NCI-H345 (cell line): ENCODE data around the gene PACSIN2.
"Not testable (repeated sequence)": the region's sequence is repeated elsewhere in the genome, so short reads cannot be mapped to it uniquely, and the experiment has no call there.

ENCODE experiments used
- DNase-seq: peaks from one replicate; lab custom pipeline; 2025; lab: John Stamatoyannopoulos, UW

Gene PACSIN2

GRCh38 chr22:42945736-42946135 lies 69.2 kb downstream of the PACSIN2 start:
- no peak for DNase-seq

DNA sequence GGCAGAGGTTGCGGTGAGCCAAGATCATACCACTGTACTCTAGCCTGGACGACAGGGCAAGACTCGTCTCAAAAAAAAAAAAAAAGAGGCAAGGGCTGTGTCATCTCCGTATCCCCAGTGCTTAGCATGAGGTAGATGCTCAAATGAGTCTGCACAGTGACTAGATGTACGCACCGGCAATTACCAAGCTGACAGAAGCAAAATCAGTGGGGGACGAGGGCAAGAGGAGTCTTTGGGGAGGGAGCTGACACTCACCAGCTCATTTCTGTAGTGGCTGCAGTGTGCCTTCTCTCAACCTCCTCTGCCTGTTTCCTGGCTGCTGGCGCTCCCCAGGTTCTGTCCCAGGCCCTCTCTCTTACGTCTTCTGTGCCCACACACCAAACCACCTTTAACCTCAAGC lies 69.9 kb downstream of the PACSIN2 start:
- no peak for DNase-seq

DNA sequence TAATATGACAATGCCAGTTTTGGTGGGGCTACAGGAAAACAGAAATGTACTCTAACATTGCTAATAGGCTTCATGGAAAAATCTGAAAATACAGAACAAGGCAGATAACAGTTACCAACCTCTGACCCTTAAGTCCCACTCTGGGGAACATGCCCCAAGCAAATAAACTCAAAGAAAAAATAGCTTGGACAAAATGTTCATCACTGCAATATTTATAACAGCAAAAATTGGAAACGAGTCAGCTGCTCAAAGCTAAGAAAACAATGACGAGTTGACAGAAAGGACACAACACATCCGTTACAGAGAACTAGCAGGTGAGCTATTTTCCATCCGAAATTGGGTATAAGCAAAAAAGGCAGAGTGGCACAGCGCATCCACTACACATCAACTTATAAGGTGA lies 70.5 kb downstream of the PACSIN2 start:
- DNase-seq, result no peak

- no peak for DNase-seq
These were observed 71.0 kb downstream of the PACSIN2 start for GRCh38 chr22:42943981-42944380.

DNA sequence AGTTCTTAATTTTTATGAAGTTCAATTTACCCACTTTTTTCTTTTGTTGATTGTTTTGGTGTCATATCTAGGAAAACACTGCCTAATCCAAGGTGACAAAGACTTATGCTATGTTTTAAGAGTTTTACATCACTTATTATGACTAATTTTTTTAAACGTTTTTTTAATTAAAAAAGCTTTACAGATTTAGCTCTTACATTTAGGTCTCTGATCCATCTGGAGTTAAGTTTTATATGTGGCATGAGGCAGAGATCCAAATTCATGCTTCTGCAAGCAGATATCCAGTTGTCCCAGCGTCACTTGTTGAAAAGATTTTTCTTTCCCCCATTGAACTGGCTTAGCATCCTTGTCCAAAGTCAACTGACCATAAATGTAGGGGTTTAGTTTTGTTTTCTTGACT lies 72.6 kb downstream of the PACSIN2 start:
- no peak for DNase-seq

- DNase-seq, result no peak
These were observed 74.9 kb downstream of the PACSIN2 start for GRCh38 chr22:42939941-42940653.

- DNase-seq, result no peak
These were observed 75.5 kb downstream of the PACSIN2 start for GRCh38 chr22:42939451-42939881.

GRCh38 chr22:42938976-42939375 lies 76.0 kb downstream of the PACSIN2 start:
- no peak for DNase-seq

DNA sequence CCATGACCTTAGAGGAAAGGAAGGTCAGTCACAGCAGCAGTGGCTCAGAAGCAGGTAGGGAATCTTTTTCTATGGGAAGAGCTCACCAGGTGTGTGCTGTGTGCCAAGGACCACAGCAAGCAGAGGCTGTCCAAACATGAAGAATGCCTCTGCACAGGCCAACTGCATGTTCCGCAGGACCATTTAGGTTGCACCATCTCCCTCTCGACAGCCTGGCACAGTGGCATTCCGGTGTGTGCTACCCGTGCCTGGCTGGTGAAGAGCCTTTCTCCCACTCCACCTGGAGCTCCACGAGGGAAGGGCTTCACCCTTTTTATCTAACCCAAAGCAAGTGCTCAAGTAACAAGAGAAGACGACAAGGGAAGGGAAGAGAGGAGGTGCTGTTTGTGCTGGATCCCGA lies 76.5 kb downstream of the PACSIN2 start:
- no peak for DNase-seq

DNA sequence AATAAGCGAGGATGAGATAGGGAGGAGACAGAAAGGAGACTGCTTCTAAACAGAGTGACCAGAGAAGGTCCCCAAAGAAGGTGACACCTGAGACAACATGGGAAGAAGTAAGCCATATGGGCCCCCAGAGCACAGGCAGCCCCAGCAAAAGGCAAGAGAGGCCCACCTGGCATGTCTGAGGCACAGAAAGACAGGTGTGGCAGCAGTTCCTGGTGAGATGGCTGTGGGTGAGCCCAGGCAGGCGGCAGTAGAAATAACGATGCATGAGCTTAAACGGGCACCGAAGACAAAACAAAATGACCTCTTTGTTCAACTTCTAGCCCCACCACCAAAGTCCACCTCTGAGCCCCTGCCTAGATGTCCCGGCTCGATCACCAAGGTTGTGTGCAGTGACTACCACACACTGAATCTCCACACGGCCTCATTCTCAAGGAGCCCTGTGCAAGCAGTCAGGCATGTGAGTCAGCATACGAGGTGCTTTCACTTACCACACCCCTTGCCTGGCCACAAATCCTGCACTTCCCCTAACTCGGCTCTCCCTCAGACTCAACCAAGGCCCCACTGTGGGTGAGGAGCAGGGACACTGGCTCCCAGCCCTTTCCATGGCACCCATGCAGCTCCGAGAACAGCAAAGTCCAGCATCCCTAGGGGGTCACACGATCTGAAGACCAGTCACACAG lies 77.6 kb downstream of the PACSIN2 start:
- no peak for DNase-seq

DNA sequence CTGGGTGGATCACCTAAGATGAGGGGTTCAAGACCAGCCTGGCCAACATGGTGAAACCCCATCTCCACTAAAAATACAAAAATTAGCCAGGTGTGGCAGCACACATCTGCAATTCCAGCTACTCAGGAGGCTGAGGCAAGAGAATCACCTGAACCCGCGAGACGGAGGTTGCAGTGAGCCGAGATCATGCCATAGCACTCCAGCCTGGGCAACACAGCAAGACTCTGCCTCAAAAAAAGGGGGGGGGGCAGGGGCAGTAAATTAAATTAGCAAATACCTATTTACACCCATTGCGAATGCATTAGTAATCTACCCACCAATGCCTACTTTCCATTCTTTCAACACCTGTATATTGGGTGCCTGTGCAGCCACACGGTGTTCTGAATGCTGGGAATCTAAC lies 78.3 kb downstream of the PACSIN2 start:
- not testable (repeated sequence) for DNase-seq

DNA sequence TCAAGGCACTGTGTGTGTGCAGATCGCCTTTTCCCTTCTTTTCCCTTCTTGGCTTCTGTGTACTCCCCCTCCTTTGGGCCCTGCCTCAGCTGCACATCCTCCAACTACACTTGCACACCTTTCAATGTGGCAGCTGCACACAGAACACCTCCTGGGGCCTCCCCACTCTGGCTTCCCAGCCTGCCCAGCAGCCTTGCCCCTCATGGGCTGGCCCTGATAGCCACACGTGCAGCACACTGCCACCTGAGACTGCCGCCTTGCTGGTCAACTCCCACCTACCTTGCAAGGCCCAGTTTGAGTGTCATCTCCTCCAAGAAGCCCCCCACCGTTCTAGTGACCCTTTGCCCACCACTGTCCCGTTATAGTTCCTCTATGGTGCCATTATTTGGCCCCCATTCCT lies 80.6 kb downstream of the PACSIN2 start:
- DNase-seq, result no peak

DNA sequence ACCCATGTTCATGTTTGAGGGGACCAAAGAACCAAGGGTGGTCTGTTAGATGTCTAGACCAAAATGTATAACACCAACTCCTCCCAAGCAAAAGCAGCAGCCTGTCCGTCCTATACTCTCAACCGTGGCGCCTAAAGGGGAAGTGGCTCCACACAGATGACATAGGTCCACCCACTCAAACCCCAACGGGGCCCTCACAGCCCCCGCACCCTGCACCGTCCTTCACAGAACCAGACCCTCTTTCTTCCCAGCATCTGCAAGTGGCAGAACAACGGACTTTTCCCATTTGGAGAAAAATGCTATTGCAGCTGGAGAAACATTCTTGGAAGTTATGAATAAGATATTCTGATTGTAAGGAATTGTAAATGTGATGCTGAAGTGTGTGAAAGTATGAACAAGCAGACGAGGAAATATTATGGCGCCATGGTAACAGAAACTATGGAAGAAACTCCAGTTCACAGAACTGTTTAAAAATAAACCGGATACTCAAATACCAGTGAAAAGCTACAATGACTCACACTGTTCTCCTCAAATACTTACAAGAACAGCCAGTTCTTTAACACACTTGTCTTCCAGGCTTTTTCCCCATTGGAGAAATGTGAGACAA lies 81.4 kb downstream of the PACSIN2 start:
- no peak for DNase-seq

DNA sequence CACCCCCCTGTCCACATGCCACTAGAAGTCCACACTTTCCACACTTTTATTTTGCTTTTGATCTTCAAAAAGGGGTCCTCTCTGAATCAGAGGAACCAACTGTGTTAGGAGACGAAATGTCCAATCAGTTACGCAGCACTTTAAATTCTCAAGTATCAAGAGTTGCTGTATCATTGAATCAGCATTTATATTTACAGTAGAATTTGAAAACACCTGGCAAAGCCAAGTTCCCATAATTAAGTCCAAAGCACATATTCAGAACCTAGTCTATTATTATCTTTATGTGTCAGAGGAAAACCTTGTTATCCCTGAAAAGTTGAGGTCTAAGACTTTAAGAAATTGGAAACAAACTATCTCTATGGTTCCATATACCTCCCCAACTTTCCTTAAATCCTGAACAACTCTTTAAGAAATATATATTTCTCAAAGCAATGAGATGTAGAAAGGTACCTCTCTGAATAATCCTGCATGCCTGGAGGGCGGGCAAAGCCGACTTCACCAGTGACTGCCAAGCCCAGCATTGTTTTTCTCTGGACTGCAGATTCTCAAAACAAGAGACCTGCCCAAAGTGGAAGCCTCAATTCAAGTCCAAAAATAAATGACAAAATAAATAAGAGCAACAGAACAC lies 82.0 kb downstream of the PACSIN2 start:
- no peak for DNase-seq

GRCh38 chr22:42932197-42932519 lies 82.8 kb downstream of the PACSIN2 start:
- no peak for DNase-seq

DNA sequence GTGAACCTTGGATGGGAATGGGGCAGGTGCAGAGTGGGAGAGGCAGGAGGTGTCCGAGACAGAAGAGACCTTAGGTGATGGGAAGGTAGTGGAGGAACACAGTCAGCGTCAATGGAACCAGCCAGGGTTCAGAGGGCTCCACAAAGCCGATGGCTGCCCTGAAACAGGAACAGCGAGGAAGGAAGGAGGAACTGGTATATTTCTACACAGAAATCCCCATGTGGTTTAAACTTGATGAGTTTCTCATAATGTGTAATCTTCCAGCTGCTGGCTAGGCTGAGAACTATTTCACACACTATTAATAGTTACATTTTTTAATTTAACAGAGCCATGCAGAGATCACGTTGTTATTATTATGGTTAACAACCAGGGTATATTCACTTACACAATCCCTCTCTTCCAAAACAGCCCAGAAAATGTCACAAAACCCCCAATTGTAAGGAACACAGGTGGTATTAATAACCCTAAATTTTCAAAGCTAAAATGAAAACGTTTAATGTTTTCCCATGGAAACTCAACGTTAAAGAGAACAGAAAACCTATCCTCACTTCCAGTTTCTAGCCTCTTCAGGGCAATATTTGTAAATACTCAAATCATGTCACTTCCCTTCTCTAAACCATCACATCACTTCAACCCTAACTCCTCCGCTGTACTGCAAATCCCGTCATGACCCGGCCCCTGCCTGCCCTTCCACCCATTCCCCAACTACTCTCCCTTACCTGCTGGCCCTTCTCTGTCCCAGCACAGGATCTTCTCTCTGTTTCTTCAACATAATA lies 83.3 kb downstream of the PACSIN2 start:
- no peak for DNase-seq

- DNase-seq, result no peak
These were observed 84.0 kb downstream of the PACSIN2 start for GRCh38 chr22:42930810-42931420.

- no peak for DNase-seq
These were observed 85.2 kb downstream of the PACSIN2 start for GRCh38 chr22:42929838-42930155.

DNA sequence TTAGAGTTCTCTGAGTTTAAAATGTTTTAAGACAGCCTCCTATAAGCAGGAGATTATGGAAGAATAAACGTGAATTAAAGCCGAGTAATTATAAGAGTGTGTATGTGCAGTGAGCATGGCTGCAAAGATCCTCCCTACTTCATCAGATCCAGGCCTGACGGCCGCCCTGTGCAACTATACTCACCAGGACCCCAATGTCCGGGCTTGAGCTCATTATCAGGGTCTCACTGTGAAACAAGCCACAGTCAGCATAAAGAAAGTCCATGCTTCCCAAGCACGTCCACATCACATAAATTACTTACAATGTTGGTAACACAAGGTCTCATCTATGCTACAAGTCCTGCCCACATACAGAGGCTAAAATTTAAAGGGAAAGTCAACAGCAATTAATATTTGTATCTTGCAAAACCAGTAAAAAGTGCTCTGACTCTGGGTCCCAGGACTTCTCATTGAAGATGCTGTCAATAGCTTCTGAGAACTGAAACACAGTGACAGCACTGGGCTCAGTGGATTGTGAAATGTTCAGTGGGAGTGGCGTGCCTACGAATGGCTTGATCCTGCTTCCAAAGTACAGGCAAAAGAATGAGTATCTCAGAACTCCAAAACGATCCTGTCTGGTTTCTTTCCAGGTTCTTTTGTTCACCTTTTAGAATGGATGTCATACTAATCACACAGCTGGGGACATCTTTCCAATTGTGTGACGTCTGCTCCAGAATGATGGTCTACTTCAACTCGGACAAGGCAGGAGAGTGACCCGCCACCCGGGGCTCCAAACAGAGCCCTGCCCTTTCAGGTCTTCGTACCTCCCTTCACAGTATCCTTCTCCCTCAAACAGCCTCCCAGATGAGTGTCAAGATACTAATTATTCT lies 85.7 kb downstream of the PACSIN2 start:
- DNase-seq, result no peak

DNA sequence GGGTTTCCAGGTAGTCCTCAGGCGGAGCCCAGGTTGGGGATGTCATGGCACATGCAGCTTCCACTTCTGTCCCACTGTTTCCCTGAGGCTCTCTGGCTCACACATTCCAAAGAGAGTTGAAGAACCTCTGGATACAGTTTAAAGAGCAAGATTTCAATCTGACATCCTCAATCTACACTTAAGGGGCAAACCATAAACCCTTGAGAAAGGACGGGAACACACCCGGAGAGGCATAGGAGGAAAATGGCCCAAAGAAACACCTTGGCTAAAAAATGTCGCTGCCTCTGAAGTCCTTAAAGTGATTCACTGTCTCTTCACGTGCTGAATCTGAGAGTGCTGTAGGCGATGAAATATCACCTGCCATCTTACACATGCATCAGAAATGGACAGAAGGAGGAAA lies 87.0 kb downstream of the PACSIN2 start:
- DNase-seq, result no peak

DNA sequence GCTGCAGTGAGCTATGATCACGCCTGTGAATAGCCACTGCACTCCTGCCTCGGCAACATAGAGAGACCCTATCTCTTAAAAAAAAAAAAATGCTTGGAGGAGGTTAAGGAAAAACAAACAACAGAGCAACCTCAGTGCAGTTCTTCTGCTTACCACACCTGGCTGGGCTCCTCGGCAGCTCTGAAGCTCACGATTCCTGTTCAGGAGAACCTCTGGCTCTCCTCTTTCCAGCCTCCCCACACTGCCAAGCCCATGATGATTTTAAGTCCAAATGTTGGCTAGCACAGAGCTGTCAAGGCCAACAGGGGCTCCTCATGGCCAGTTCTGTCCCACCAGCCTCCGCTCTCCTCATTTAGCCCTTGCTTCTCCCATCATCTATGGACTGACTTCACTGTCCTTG lies 88.2 kb downstream of the PACSIN2 start:
- DNase-seq, result no peak
